Trophoblast cell (in vitro differentiated cells and primary cell): ENCODE data around the gene SLC38A11. TPM values are rescaled to one million over a fixed set of nuclear protein-coding genes. Genes with fewer than 3 reads are reported as not detected.
"Not testable (repeated sequence)": the region's sequence is repeated elsewhere in the genome, so short reads cannot be mapped to it uniquely, and the experiment has no call there.

Experiments used
- DNase-seq, 2 donors: peaks; one replicate each; pipeline ENCODE4 v3.0.0-alpha.2; 2016
- H2AFZ ChIP-seq: 2 replicates; pipeline ENCODE4 v1.6.1; 2013; ENCODE audit warnings: low read length, moderate library complexity, mild to moderate bottlenecking; ENCODE audit not compliant: insufficient read depth, poor library complexity
- H2AK5ac ChIP-seq: 2 replicates; pipeline ENCODE4 v1.6.1; 2013; ENCODE audit warnings: mild to moderate bottlenecking, low read length
- H2BK120ac ChIP-seq: 2 replicates; pipeline ENCODE4 v1.6.1; 2013; ENCODE audit warnings: low read length, mild to moderate bottlenecking, moderate library complexity; ENCODE audit not compliant: insufficient read depth, poor library complexity
- H2BK12ac ChIP-seq: 2 replicates; pipeline ENCODE4 v1.6.1; 2013; ENCODE audit warnings: mild to moderate bottlenecking, low read length, moderate library complexity
- H2BK5ac ChIP-seq: 2 replicates; pipeline ENCODE4 v1.6.1; 2013; ENCODE audit warnings: low read length, low read depth, moderate library complexity, mild to moderate bottlenecking; ENCODE audit not compliant: poor library complexity
- H3K14ac ChIP-seq: 2 replicates; pipeline ENCODE4 v1.6.1; 2013; ENCODE audit warnings: mild to moderate bottlenecking, low read length
- H3K18ac ChIP-seq: 2 replicates; pipeline ENCODE4 v1.6.1; 2013; ENCODE audit warnings: mild to moderate bottlenecking, low read length
- H3K23ac ChIP-seq: 2 replicates; pipeline ENCODE4 v1.6.1; 2013; ENCODE audit warnings: low read length
- H3K27ac ChIP-seq: 2 replicates; pipeline ENCODE4 v1.5.1; 2013; ENCODE audit warnings: low read depth, mild to moderate bottlenecking, inconsistent platforms, low read length, moderate library complexity
- H3K27me3 ChIP-seq: 2 replicates; pipeline ENCODE4 v1.6.1; 2013; ENCODE audit warnings: inconsistent platforms, mild to moderate bottlenecking, low read length, moderate library complexity; ENCODE audit not compliant: insufficient read depth
- H3K36me3 ChIP-seq, 2 experiments: 1 replicate in 1 of 2; 2 replicates in 1 of 2; pipeline ENCODE4 v1.6.1; 2013; ENCODE audit warnings: low read length in 2 of 2, mild to moderate bottlenecking in 2 of 2, moderate library complexity in 1 of 2; ENCODE audit not compliant: insufficient read depth in 2 of 2, control insufficient read depth in 1 of 2
- H3K4ac ChIP-seq: 2 replicates; pipeline ENCODE4 v1.6.1; 2013; ENCODE audit warnings: low read depth, mild to moderate bottlenecking, low read length, moderate library complexity
- H3K4me1 ChIP-seq, 2 experiments: 1 replicate in 1 of 2; 2 replicates in 1 of 2; pipeline ENCODE4 v1.6.1; 2013; ENCODE audit warnings: low read length in 2 of 2, mild to moderate bottlenecking in 2 of 2, moderate library complexity in 1 of 2; ENCODE audit not compliant: insufficient read depth in 2 of 2, control insufficient read depth in 1 of 2
- H3K4me2 ChIP-seq: 2 replicates; pipeline ENCODE4 v1.6.1; 2013; ENCODE audit warnings: inconsistent platforms, mild to moderate bottlenecking, low read length, moderate library complexity
- H3K4me3 ChIP-seq: 2 replicates; pipeline ENCODE4 v1.5.1; 2013; ENCODE audit warnings: mild to moderate bottlenecking, low read depth, low read length, inconsistent platforms
- H3K79me1 ChIP-seq: one replicate; pipeline ENCODE4 v1.6.1; 2013; ENCODE audit warnings: low read length
- H3K79me2 ChIP-seq: 2 replicates; pipeline ENCODE4 v1.6.1; 2013; ENCODE audit warnings: low read length, mild to moderate bottlenecking; ENCODE audit not compliant: control insufficient read depth, insufficient read depth, poor library complexity
- H3K9ac ChIP-seq: 2 replicates; pipeline ENCODE4 v1.6.1; 2013; ENCODE audit warnings: mild to moderate bottlenecking, low read length
- H3K9me3 ChIP-seq: 2 replicates; pipeline ENCODE4 v1.6.1; 2013; ENCODE audit warnings: low read depth, mild to moderate bottlenecking, control low read depth, inconsistent platforms, low read length; ENCODE audit not compliant: insufficient read depth
- H4K12ac ChIP-seq: 2 replicates; pipeline ENCODE4 v1.6.1; 2013; ENCODE audit warnings: low read depth, mild to moderate bottlenecking, low read length, moderate library complexity
- H4K8ac ChIP-seq: 2 replicates; pipeline ENCODE4 v1.6.1; 2013; ENCODE audit warnings: low read depth, mild to moderate bottlenecking, low read length, moderate library complexity
- H4K91ac ChIP-seq: one replicate; pipeline ENCODE4 v1.6.1; 2013; ENCODE audit warnings: low read depth, mild to moderate bottlenecking, low read length, moderate library complexity
- whole genome bisulfite sequencing: extraction: QIAGEN DNeasy Blood & Tissue Kit; methylation state at CpG from one replicate; pipeline ENCODE4 v1.1.7; 2013; ENCODE audit warnings: missing lambda C conversion rate; ENCODE audit not compliant: insufficient read length, insufficient coverage; ENCODE audit errors: extremely low coverage; 5-methylcytosine and 5-hydroxymethylcytosine counted together
- polyA plus RNA-seq: library from polyadenylated mRNA; stranded (reverse); fragments of 200-250 nt; gene quantifications from 2 replicates; pipeline ENCODE4 v1.2.3, GENCODE V29; 2013

The SLC38A11 gene, protein sequence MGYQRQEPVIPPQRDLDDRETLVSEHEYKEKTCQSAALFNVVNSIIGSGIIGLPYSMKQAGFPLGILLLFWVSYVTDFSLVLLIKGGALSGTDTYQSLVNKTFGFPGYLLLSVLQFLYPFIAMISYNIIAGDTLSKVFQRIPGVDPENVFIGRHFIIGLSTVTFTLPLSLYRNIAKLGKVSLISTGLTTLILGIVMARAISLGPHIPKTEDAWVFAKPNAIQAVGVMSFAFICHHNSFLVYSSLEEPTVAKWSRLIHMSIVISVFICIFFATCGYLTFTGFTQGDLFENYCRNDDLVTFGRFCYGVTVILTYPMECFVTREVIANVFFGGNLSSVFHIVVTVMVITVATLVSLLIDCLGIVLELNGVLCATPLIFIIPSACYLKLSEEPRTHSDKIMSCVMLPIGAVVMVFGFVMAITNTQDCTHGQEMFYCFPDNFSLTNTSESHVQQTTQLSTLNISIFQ
- 0.04 and 0.05 TPM in 2 replicates for polyA plus RNA-seq

- Histone ChIP-seq H3K79me1 (no peaks in the 10 kb centered on the region), H4K12ac (no peak within 1 kb of the TSS), H2BK120ac (no peak within 1 kb of the TSS), H3K4me1 (no peaks in the 10 kb centered on the region), H3K4ac (no peak within 1 kb of the TSS), H2AFZ (no peak within 1 kb of the TSS), H3K4me2 (no peak within 1 kb of the TSS), H4K8ac (no peak within 1 kb of the TSS), H3K27me3 (peaks cover 2% of the 10 kb centered on the region), H2BK5ac (no peak within 1 kb of the TSS), H3K36me3 (no peaks in the 10 kb centered on the region), H3K79me2 (no peaks in the 10 kb centered on the region), H2AK5ac (no peak within 1 kb of the TSS), H3K14ac (no peak within 1 kb of the TSS), H3K23ac (no peak within 1 kb of the TSS), H3K4me3 (no peak within 1 kb of the TSS), H2BK12ac (no peak within 1 kb of the TSS), H3K9me3 (peaks cover 1% of the 10 kb centered on the region), H3K27ac (no peak within 1 kb of the TSS), H3K9ac (no peak within 1 kb of the TSS), H3K18ac (no peak within 1 kb of the TSS), H4K91ac (no peak within 1 kb of the TSS)
- peak in 1 of 2 donors; percentile 7 for DNase-seq
- no CpG with 5 or more reads among the region's 34 CpGs for WGBS
Observed at GRCh38 chr2:164954954-164955701, at the start of gene SLC38A11. SLC38A11 (minus strand) TSS chr2:164955525; CDS start chr2:164955247, 278 bp downstream.

- WGBS: no CpG with 5 or more reads among the region's 24 CpGs
- no peak overlapping the region for H3K9ac ChIP-seq
- peak in 1 of 2 donors; percentile 26 for DNase-seq
- H4K12ac ChIP-seq: no peak overlapping the region
- no peak overlapping the region for H2BK12ac ChIP-seq
- no peak overlapping the region for H2BK120ac ChIP-seq
- no peaks in the 10 kb centered on the region for H3K9me3 ChIP-seq
- H3K36me3 ChIP-seq: no peaks in the 10 kb centered on the region
- no peak overlapping the region for H3K4ac ChIP-seq
- no peak overlapping the region for H2AK5ac ChIP-seq
- H3K27me3 ChIP-seq: no peaks in the 10 kb centered on the region
- no peak overlapping the region for H3K4me3 ChIP-seq
- H4K8ac ChIP-seq: no peak overlapping the region
- no peak overlapping the region for H3K4me2 ChIP-seq
- no peaks in the 10 kb centered on the region for H3K4me1 ChIP-seq
- H3K18ac ChIP-seq: no peak overlapping the region
- no peak overlapping the region for H3K27ac ChIP-seq
- no peak overlapping the region for H3K23ac ChIP-seq
- H3K14ac ChIP-seq: no peak overlapping the region
- H2AFZ ChIP-seq: no peak overlapping the region
- H4K91ac ChIP-seq: no peak overlapping the region
- no peaks in the 10 kb centered on the region for H3K79me2 ChIP-seq
- H2BK5ac ChIP-seq: no peak overlapping the region
- H3K79me1 ChIP-seq: no peaks in the 10 kb centered on the region
Observed at GRCh38 chr2:165003443-165004130, 48.3 kb upstream of the SLC38A11 start.

DNA sequence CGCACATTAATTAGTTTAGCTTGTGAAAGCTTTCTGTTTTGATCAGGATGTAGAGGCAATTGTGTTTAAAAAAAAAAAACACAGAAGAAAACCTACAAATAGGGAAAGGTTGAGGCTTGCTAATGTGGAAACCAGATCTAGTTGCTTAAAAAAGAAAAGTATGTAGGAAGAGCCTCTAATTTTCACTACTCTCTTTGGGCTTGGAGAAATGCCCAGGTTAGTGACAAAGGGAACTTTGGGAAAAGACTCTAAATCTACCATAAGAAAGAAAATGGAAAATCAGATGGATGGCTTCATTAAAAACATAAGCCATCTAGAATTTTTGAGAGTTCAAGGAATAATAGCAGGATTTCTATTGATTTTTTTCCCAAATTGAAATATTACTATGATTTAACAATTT is 47.3 kb upstream of the SLC38A11 start:
- H3K4ac ChIP-seq: no peak overlapping the region
- WGBS: no CpG with 5 or more reads among the region's 1 CpG

GRCh38 chr2:164994664-164995299 is 39.5 kb upstream of the SLC38A11 start:
- H4K8ac ChIP-seq, H3K9ac ChIP-seq, H3K4me3 ChIP-seq, H3K14ac ChIP-seq, H3K36me3 ChIP-seq, H2AFZ ChIP-seq, DNase-seq, H3K27ac ChIP-seq, H2BK120ac ChIP-seq, H3K23ac ChIP-seq, H2AK5ac ChIP-seq, H3K27me3 ChIP-seq, H3K4ac ChIP-seq, H3K4me1 ChIP-seq, H2BK12ac ChIP-seq, H3K79me1 ChIP-seq, H3K79me2 ChIP-seq, H4K91ac ChIP-seq, H3K18ac ChIP-seq, H2BK5ac ChIP-seq, H3K9me3 ChIP-seq, H4K12ac ChIP-seq, H3K4me2 ChIP-seq: not testable (repeated sequence)
- no CpG with 5 or more reads among the region's 43 CpGs for WGBS

More for the DNA sequence above, 47.3 kb upstream of the SLC38A11 start:
- Histone ChIP-seq H2BK5ac (no peak overlapping the region), H3K79me2 (no peaks in the 10 kb centered on the region), H4K91ac (no peak overlapping the region), H3K14ac (no peak overlapping the region), H4K8ac (no peak overlapping the region), H2AK5ac (no peak overlapping the region), H3K9me3 (no peaks in the 10 kb centered on the region), H3K27ac (no peak overlapping the region), H2AFZ (no peak overlapping the region), H4K12ac (no peak overlapping the region), H3K9ac (no peak overlapping the region), H3K36me3 (no peaks in the 10 kb centered on the region), H3K4me3 (no peak overlapping the region), H3K18ac (no peak overlapping the region), H3K23ac (no peak overlapping the region), H2BK12ac (no peak overlapping the region), H3K4me2 (no peak overlapping the region), H3K79me1 (no peaks in the 10 kb centered on the region), H3K4me1 (no peaks in the 10 kb centered on the region), H2BK120ac (no peak overlapping the region), H3K27me3 (no peaks in the 10 kb centered on the region)
- DNase-seq: no peak
